Adipocyte (in vitro differentiated cells): ENCODE results near the gene CEP95.

Experiments
- DNase-seq: peaks from one replicate; pipeline ENCODE4 v3.0.0-alpha.2; 2015; ENCODE audit warnings: low read depth
- H3K27me3 ChIP-seq: replicated peaks from 2 replicates; pipeline ENCODE4 v1.7.0; 2013; ENCODE audit warnings: mild to moderate bottlenecking, low read length, moderate library complexity; ENCODE audit not compliant: control insufficient read depth, insufficient read depth
- H3K36me3 ChIP-seq: 2 replicates; pipeline ENCODE4 v1.7.0; 2013; ENCODE audit warnings: low read length, mild to moderate bottlenecking, moderate library complexity; ENCODE audit not compliant: control insufficient read depth, insufficient read depth, severe bottlenecking
- H3K4me1 ChIP-seq: 2 replicates; pipeline ENCODE4 v1.7.0; 2013; ENCODE audit warnings: mild to moderate bottlenecking, low read length, moderate library complexity; ENCODE audit not compliant: control insufficient read depth, insufficient read depth
- H3K4me3 ChIP-seq: 2 replicates; pipeline ENCODE4 v1.7.0; 2013; ENCODE audit warnings: mild to moderate bottlenecking, low read length, moderate library complexity
- H3K9ac ChIP-seq: 2 replicates; pipeline ENCODE4 v1.7.0; 2013; ENCODE audit warnings: mild to moderate bottlenecking, low read length, moderate library complexity
- H3K9me3 ChIP-seq: 2 replicates; pipeline ENCODE4 v1.7.0; 2013; ENCODE audit warnings: mild to moderate bottlenecking, low read length, moderate library complexity; ENCODE audit not compliant: control insufficient read depth

Gene CEP95

GRCh38 chr17:64546716-64547115, 39.9 kb downstream of the CEP95 start:
- H3K36me3 ChIP-seq: peaks cover 54% of the 10 kb centered on the region
- no peak overlapping the region for H3K4me3 ChIP-seq
- no peak overlapping the region for H3K9ac ChIP-seq
- no peaks in the 10 kb centered on the region for H3K9me3 ChIP-seq
- H3K4me1 ChIP-seq: peaks cover 1% of the 10 kb centered on the region
- H3K27me3 ChIP-seq: no peaks in the 10 kb centered on the region
- DNase-seq: no peak

- Histone ChIP-seq H3K36me3 (peaks cover 49% of the 10 kb centered on the region), H3K9me3 (no peaks in the 10 kb centered on the region), H3K9ac (no peak overlapping the region), H3K4me3 (no peak overlapping the region), H3K4me1 (peaks cover 4% of the 10 kb centered on the region), H3K27me3 (no peaks in the 10 kb centered on the region)
- DNase-seq: no peak
These were observed 40.5 kb downstream of the CEP95 start for GRCh38 chr17:64547319-64547718.

DNA sequence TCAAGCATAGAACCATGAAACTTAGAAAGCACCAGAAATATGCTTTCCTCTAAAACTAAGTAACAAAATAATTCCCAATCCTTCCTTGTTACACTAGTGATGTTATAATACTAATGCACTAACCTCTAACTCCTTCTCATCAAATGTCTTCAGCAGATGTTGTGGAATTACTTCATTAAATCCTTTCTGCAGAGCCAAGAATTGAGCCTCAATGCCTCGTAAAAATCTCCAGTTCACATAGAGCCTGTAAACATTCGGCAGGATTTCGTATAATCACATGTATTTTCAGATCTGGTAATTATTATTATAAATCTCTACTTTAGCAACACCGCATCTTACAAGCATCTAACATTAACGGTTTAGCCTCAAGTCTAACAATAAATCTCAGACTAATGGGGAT, 44.7 kb downstream of the CEP95 start:
- H3K4me1 ChIP-seq: peaks cover 4% of the 10 kb centered on the region
- H3K9ac ChIP-seq: no peak overlapping the region
- H3K36me3 ChIP-seq: peaks cover 44% of the 10 kb centered on the region
- H3K4me3 ChIP-seq: no peak overlapping the region
- H3K27me3 ChIP-seq: no peaks in the 10 kb centered on the region
- DNase-seq: no peak
- H3K9me3 ChIP-seq: no peaks in the 10 kb centered on the region

DNA sequence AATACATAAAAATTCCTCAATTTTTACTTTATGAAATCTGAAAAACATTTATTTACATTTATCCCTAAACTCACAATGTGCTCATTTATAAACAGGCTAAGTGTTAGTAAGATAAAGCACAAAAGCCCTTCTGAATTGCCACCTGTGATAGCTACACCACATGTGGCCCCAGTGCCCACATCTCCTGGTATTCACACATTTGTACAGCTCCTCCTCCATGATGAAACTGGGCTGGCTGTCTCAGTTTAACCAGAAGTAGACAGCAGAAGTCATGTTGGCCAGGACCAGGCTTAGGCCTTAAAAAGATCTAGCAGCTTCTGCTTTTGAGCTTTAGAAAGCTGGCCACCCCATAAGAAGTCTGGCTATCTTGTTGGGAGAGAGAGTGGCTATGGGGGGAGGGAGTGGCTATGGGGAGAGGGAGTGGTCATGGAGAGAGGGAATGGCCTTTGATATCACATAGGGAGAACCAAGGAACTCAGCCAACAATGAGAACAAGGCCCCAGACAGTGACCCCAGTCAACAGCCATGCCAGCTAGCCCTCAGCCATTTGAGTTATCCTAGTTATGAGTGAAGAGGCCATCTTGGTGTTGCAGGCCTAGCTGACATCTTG, 47.4 kb downstream of the CEP95 start:
- Histone ChIP-seq H3K9me3 (no peaks in the 10 kb centered on the region), H3K27me3 (no peaks in the 10 kb centered on the region), H3K36me3 (peaks cover 41% of the 10 kb centered on the region), H3K9ac (no peak overlapping the region), H3K4me3 (no peak overlapping the region), H3K4me1 (peaks cover 4% of the 10 kb centered on the region)
- DNase-seq: no peak

- Histone ChIP-seq H3K9ac (no peak overlapping the region), H3K36me3 (peaks cover 39% of the 10 kb centered on the region), H3K4me1 (peaks cover 4% of the 10 kb centered on the region), H3K4me3 (no peak overlapping the region), H3K27me3 (no peaks in the 10 kb centered on the region), H3K9me3 (no peaks in the 10 kb centered on the region)
- no peak for DNase-seq
These were observed 48.5 kb downstream of the CEP95 start for GRCh38 chr17:64555281-64555680.

- no peak overlapping the region for H3K9ac ChIP-seq
- peaks cover 33% of the 10 kb centered on the region for H3K36me3 ChIP-seq
- no peaks in the 10 kb centered on the region for H3K27me3 ChIP-seq
- H3K4me3 ChIP-seq: no peak overlapping the region
- H3K9me3 ChIP-seq: no peaks in the 10 kb centered on the region
- DNase-seq: no peak
- H3K4me1 ChIP-seq: peaks cover 22% of the 10 kb centered on the region
These were observed 57.3 kb downstream of the CEP95 start for GRCh38 chr17:64564098-64564497.

DNA sequence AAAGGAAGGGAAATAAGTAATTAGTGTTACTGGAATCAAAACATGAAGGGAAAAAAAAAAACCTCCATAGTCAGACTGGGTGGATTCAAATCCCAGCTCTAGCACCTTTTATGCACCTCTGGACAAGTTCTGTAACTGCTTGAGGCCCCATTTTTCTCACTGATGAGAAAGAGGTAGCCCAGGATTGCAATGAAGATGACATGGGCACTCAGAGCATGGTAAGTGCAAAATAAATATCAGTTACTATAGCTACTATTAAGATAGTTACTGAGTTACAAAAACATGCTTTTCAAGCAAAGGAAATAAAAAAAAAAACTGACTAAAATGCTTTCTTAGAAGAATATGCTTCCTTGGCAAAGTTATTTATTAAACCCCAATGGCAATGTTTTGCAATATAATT, 58.8 kb downstream of the CEP95 start:
- H3K4me1 ChIP-seq: peaks cover 22% of the 10 kb centered on the region
- H3K9ac ChIP-seq: no peak overlapping the region
- H3K9me3 ChIP-seq: no peaks in the 10 kb centered on the region
- DNase-seq: no peak
- H3K27me3 ChIP-seq: no peaks in the 10 kb centered on the region
- H3K36me3 ChIP-seq: peaks cover 39% of the 10 kb centered on the region
- H3K4me3 ChIP-seq: no peak overlapping the region

GRCh38 chr17:64571746-64572145, 65.0 kb downstream of the CEP95 start:
- Histone ChIP-seq H3K36me3 (peaks cover 34% of the 10 kb centered on the region), H3K27me3 (no peaks in the 10 kb centered on the region), H3K4me3 (no peak overlapping the region), H3K4me1 (peaks cover 22% of the 10 kb centered on the region), H3K9ac (no peak overlapping the region), H3K9me3 (no peaks in the 10 kb centered on the region)
- DNase-seq: no peak

DNA sequence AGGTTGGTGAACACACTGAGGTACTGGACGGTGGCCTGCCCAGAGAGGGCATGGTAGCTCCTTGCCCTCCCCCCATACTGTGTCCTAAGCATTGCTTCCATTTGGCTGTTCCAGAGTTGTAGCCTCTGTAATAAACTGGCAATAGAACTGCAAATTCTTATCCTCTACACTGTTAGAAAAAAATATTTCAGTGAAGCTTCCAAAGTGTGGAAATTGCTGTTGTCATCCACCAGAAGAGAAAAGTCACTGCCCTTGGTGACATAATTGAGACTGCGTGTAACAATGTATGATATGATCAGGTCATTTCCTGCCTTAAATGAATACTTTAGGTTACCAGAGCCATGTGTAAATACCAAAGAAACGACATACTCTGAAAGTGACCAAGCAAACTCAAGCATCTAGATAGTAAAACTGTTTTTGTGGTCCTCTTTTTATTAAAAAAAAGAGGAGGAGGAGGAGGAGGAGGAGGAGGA, 65.9 kb downstream of the CEP95 start:
- peaks cover 22% of the 10 kb centered on the region for H3K4me1 ChIP-seq
- DNase-seq: peak; percentile 67
- no peaks in the 10 kb centered on the region for H3K9me3 ChIP-seq
- no peak overlapping the region for H3K4me3 ChIP-seq
- peaks cover 35% of the 10 kb centered on the region for H3K36me3 ChIP-seq
- H3K27me3 ChIP-seq: no peaks in the 10 kb centered on the region
- H3K9ac ChIP-seq: no peak overlapping the region

DNA sequence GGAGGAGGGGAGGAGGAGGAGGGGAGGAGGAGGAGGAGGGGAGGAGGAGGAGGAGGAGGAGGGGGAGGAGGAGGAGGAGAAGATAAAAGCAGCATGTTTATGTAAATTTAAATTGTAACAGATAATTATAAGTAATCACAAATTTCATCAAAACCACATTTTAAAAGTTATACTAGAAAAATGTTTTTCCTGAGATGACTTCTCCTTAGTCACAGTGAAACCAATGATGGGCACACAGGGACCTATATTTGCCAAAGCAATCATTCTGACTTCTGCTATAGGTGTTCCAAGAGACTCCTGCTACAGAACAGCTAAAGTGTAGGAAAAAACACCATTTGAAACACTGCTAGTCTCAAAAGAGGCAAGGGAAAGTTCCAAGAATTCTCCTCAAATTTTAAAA, 66.4 kb downstream of the CEP95 start:
- DNase-seq: no peak
- Histone ChIP-seq H3K9ac (no peak overlapping the region), H3K9me3 (no peaks in the 10 kb centered on the region), H3K27me3 (no peaks in the 10 kb centered on the region), H3K4me3 (no peak overlapping the region), H3K36me3 (peaks cover 37% of the 10 kb centered on the region), H3K4me1 (peaks cover 22% of the 10 kb centered on the region)

GRCh38 chr17:64574646-64575045, 67.9 kb downstream of the CEP95 start:
- Histone ChIP-seq H3K9ac (no peak overlapping the region), H3K36me3 (peaks cover 33% of the 10 kb centered on the region)

GRCh38 chr17:64575431-64575830, 68.7 kb downstream of the CEP95 start:
- Histone ChIP-seq H3K9me3 (no peaks in the 10 kb centered on the region), H3K4me1 (peaks cover 28% of the 10 kb centered on the region), H3K27me3 (no peaks in the 10 kb centered on the region), H3K9ac (no peak overlapping the region), H3K36me3 (peaks cover 33% of the 10 kb centered on the region), H3K4me3 (no peak overlapping the region)
- peak; percentile 43 for DNase-seq

More at GRCh38 chr17:64574646-64575045, 67.9 kb downstream of the CEP95 start:
- Histone ChIP-seq H3K27me3 (no peaks in the 10 kb centered on the region), H3K4me1 (peaks cover 26% of the 10 kb centered on the region), H3K9me3 (no peaks in the 10 kb centered on the region), H3K4me3 (no peak overlapping the region)
- peak; percentile 60 for DNase-seq
